PC-9 (cell line): ENCODE results near the gene DCTN1.

Source experiments
- CTCF ChIP-seq: fragments of 200-600 bp; sonication (generic); conservative IDR thresholded peaks from 2 replicates; pipeline ENCODE4 v1.6.1; 2017; ENCODE audit warnings: mixed run types, antibody characterized with exemption, mild to moderate bottlenecking, moderate library complexity
- EZH2 ChIP-seq: fragments of 200-600 bp; sonication (generic); IDR thresholded peaks from 2 replicates; pipeline ENCODE4 v1.8.0; 2017; ENCODE audit warnings: antibody characterized with exemption, low read depth

GRCh38 chr2:74343316-74343715 is 36.8 kb downstream of the DCTN1 start, which contains the start of gene SLC4A5:
- TF ChIP-seq CTCF: no peak
- no peak for TF ChIP-seq EZH2
